PC-9 (cell line): ENCODE results near the gene NRG2. TPM values are rescaled to one million over a fixed set of nuclear protein-coding genes. Genes with fewer than 3 reads are reported as not detected.

Experiments used
- BruUV-seq: library from RNA; stranded (reverse); fragments of 400-500 nt; replicated peaks from 2 replicates; lab custom pipeline; 2021; lab: Mats Ljungman, UMichigan
- CTCF ChIA-PET: fragments of 300-600 bp; sonication (Branson Sonifier 250); formaldehyde crosslinking; loops from one replicate; lab custom pipeline; 2022; ENCODE audit warnings: antibody characterized with exemption; lab: Charles Lee
- POLR2A ChIA-PET: fragments of 300-600 bp; sonication (Branson Sonifier 250); formaldehyde crosslinking; loops from one replicate; lab custom pipeline; 2022; ENCODE audit warnings: antibody characterized with exemption; ENCODE audit not compliant: unreplicated experiment; lab: Charles Lee
- DNase-seq, 2 experiments: peaks; one replicate each; pipeline versions ENCODE4 v3.0.0 to v3.0.0-alpha.2; 2015 to 2022; ENCODE audit warnings: mixed read lengths in 1 of 2
- H2AFZ ChIP-seq: fragments of 200-600 bp; sonication (generic); 2 replicates; pipeline ENCODE4 v1.8.1; 2017; ENCODE audit warnings: antibody characterized with exemption
- H3F3A ChIP-seq: fragments of 200-600 bp; sonication (generic); 2 replicates; pipeline ENCODE4 v1.8.1; 2017; ENCODE audit warnings: antibody characterized with exemption, mild to moderate bottlenecking, low read depth; ENCODE audit not compliant: insufficient read depth
- H3K27ac ChIP-seq: fragments of 200-600 bp; sonication (generic); 2 replicates; pipeline ENCODE4 v1.6.1; 2016; ENCODE audit warnings: mixed run types
- H3K27me3 ChIP-seq: fragments of 200-600 bp; sonication (generic); 2 replicates; pipeline ENCODE4 v1.6.1; 2016; ENCODE audit warnings: low read depth, mixed run types; ENCODE audit not compliant: insufficient read depth
- H3K36me3 ChIP-seq: fragments of 200-600 bp; sonication (generic); 2 replicates; pipeline ENCODE4 v1.6.1; 2016; ENCODE audit warnings: low read depth, mixed run types
- H3K4me1 ChIP-seq: fragments of 200-600 bp; sonication (generic); replicated peaks from 2 replicates; pipeline ENCODE4 v1.6.1; 2016; ENCODE audit warnings: mixed run types; ENCODE audit not compliant: insufficient read depth
- H3K4me2 ChIP-seq: fragments of 200-600 bp; sonication (generic); 2 replicates; pipeline ENCODE4 v1.6.1; 2017; ENCODE audit warnings: mixed run types
- H3K4me3 ChIP-seq: fragments of 200-600 bp; sonication (generic); 2 replicates; pipeline ENCODE4 v1.6.1; 2016; ENCODE audit warnings: mixed run types
- H3K79me2 ChIP-seq: fragments of 200-600 bp; sonication (generic); 2 replicates; pipeline ENCODE4 v1.6.1; 2017; ENCODE audit warnings: low read depth, mixed run types
- H3K9me2 ChIP-seq: fragments of 200-600 bp; sonication (generic); 2 replicates; pipeline ENCODE4 v1.8.1; 2017; ENCODE audit warnings: mild to moderate bottlenecking; ENCODE audit not compliant: insufficient read depth
- H3K9me3 ChIP-seq: fragments of 200-600 bp; sonication (generic); 2 replicates; pipeline ENCODE4 v1.8.1; 2016; ENCODE audit warnings: low read depth; ENCODE audit not compliant: insufficient read depth
- H4K20me1 ChIP-seq: fragments of 200-600 bp; sonication (generic); 2 replicates; pipeline ENCODE4 v1.8.1; 2017; ENCODE audit not compliant: insufficient read depth
- EZH2 ChIP-seq: fragments of 200-600 bp; sonication (generic); IDR thresholded peaks from 2 replicates; pipeline ENCODE4 v1.8.0; 2017; ENCODE audit warnings: antibody characterized with exemption, low read depth
- intact Hi-C: fragments of 100-400 bp; cut with micrococcal nuclease; formaldehyde crosslinking; loops from one replicate; pipeline ENCODE4 v1.10.0; 2022; ENCODE audit not compliant: unreplicated experiment
- total RNA-seq: library from RNA; stranded (reverse); gene quantifications from 2 replicates; pipeline ENCODE4 v1.2.3, GENCODE V29; 2021
- TF ChIP-seq, protein P1 (sequence below): fragments of 200-600 bp; sonication (generic); conservative IDR thresholded peaks from 2 replicates; pipeline ENCODE4 v1.6.1; 2017; ENCODE audit warnings: mixed run types, antibody characterized with exemption, mild to moderate bottlenecking, moderate library complexity

Gene NRG2
- total RNA-seq, 1 experiment from 2014 or later, result not detected

DNA sequence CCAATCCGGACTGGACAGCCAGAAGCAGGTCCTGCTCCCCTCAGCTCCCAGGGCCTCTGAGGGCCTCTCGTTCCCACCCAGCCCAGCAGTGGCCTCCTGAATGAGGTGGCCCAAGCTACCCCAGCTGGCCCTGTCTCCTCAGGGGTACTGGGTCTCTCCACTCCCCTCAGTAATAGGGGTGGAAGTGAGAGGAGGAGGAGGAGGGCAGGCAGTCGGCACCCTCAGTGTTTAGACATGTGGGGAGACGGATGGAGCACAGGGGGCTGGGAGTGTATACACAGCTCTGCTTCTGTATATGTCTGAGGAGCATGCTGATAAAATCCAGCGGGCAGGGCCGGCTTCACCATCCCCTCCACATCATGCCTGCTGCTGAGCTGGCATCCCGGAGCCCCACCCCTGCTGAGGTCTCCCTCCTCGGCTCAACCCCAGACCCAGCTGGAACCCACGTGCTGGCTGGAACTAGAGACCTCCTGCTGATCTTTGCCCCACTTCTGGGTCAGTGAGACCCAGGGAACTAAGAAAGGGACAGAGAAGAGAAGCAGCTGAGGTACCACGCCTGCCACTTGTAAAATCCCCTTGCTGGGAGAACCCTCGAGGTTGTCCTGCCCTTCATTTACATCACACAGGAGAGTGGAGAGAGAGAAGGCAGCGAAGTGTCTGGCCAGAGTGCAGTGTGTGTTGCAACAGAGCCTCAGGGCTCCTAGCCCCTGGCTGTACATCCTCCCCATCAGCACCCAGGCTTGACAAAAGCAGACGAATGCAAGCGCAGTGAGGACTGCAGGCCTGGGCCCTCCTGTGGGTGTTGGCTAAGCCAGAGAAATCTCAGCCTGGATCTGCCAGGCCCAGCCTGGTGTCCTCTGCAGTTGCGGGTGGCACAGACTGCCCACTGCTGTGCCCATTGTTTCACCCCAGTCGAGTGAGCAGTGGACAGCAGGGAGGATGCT, 170.0 kb downstream of the NRG2 start:
- no peak overlapping the region for H3K4me2 ChIP-seq
- no TSS peak for BruUV-seq
- H3K4me1 ChIP-seq, result peaks cover 20% of the 10 kb centered on the region
- POLR2A ChIA-PET, result no interaction called here
- H3K9me2 ChIP-seq, result no peaks in the 10 kb centered on the region
- no peak overlapping the region for H2AFZ ChIP-seq
- H3K27ac ChIP-seq, result no peak overlapping the region
- intact Hi-C loops, result no loop called here
- TF ChIP-seq, protein P1, sequence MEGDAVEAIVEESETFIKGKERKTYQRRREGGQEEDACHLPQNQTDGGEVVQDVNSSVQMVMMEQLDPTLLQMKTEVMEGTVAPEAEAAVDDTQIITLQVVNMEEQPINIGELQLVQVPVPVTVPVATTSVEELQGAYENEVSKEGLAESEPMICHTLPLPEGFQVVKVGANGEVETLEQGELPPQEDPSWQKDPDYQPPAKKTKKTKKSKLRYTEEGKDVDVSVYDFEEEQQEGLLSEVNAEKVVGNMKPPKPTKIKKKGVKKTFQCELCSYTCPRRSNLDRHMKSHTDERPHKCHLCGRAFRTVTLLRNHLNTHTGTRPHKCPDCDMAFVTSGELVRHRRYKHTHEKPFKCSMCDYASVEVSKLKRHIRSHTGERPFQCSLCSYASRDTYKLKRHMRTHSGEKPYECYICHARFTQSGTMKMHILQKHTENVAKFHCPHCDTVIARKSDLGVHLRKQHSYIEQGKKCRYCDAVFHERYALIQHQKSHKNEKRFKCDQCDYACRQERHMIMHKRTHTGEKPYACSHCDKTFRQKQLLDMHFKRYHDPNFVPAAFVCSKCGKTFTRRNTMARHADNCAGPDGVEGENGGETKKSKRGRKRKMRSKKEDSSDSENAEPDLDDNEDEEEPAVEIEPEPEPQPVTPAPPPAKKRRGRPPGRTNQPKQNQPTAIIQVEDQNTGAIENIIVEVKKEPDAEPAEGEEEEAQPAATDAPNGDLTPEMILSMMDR, result no peak
- TF ChIP-seq EZH2, result no peak
- H3K36me3 ChIP-seq, result no peaks in the 10 kb centered on the region
- no peak overlapping the region for H3K4me3 ChIP-seq
- CTCF ChIA-PET, result no interaction called here
- H3K79me2 ChIP-seq, result no peaks in the 10 kb centered on the region
- H4K20me1 ChIP-seq, result no peaks in the 10 kb centered on the region
- H3F3A ChIP-seq, result peaks cover 14% of the 10 kb centered on the region; the same call in 1 of the 2 replicates
- peaks cover 4% of the 10 kb centered on the region; the same call in 1 of the 2 replicates for H3K9me3 ChIP-seq
- DNase-seq, result no peak
- no peaks in the 10 kb centered on the region for H3K27me3 ChIP-seq

DNA sequence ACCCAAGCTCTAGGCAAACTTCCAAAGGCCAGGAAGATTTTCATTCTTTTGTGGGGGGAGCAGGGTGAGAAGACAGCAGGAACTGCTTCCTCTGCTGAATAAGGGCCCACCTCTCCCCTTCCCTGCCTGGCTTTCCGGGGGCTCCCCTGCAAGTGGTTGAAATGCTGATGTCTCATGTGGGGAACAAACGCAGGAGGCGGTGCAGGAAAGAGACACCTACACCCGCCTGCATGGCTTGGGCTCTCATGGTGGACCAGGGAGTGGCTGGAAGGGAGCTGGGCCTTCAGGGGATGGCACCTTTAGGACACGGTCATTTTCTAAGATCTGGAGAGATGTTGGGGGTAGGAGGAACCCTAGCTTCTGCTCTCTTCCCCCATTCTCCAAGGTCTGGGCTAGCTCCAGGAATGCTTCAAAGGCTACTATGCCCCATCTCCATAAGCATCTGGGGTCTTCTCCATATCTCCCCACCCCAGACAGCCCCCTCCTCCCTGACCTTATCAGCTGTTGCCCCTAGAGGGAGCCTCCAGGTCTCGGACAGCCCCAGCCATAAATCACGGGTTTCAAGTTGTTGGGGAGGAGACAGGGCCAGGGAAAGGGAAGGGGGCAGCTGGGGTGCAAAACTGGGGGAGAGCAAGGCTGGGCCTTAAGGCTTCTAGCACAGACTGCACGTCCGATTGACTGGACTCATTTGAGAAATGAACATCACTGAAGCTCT, 170.9 kb downstream of the NRG2 start:
- Histone ChIP-seq H3K36me3 (no peaks in the 10 kb centered on the region), H3K9me3 (peaks cover 4% of the 10 kb centered on the region; the same call in 1 of the 2 replicates), H3F3A (peaks cover 7% of the 10 kb centered on the region; the same call in 1 of the 2 replicates), H3K4me3 (no peak overlapping the region), H4K20me1 (no peaks in the 10 kb centered on the region), H3K27ac (no peak overlapping the region), H3K79me2 (no peaks in the 10 kb centered on the region), H3K4me2 (no peak overlapping the region), H3K9me2 (no peaks in the 10 kb centered on the region), H2AFZ (no peak overlapping the region), H3K27me3 (no peaks in the 10 kb centered on the region), H3K4me1 (peaks cover 11% of the 10 kb centered on the region)
- TF ChIP-seq EZH2, result no peak
- TF ChIP-seq, protein P1, result no peak
- BruUV-seq, result no TSS peak
- ChIA-PET CTCF (no interaction called here), POLR2A (no interaction called here)
- intact Hi-C loops, result no loop called here
- no peak for DNase-seq

DNA sequence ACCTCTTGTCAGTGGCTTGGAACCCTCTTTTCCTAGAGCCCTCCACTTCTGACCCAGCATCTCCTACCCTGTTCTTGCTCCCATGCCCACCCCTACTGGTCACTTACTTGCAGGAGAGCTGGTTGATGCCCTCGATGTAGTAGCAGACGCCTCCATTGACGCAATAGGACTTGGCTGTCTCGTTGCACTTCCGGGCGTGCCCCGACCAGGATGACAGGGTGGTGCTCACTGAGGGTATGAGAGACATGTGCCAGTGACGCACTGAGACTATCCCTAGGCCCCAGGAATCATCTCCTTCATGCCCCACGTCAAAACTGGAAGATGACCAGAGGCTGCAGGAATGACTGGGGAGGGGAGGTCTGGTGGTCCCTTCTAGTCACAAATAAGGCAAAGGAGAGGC, 171.5 kb downstream of the NRG2 start:
- Histone ChIP-seq H3K27ac (no peak overlapping the region), H4K20me1 (no peaks in the 10 kb centered on the region), H3K9me3 (peaks cover 4% of the 10 kb centered on the region; the same call in 1 of the 2 replicates), H2AFZ (no peak overlapping the region), H3F3A (peaks cover 2% of the 10 kb centered on the region; the same call in 1 of the 2 replicates), H3K27me3 (no peaks in the 10 kb centered on the region), H3K4me1 (peaks cover 5% of the 10 kb centered on the region), H3K9me2 (no peaks in the 10 kb centered on the region), H3K4me2 (no peak overlapping the region), H3K4me3 (no peak overlapping the region), H3K36me3 (no peaks in the 10 kb centered on the region), H3K79me2 (no peaks in the 10 kb centered on the region)
- ChIA-PET POLR2A (no interaction called here), CTCF (no interaction called here)
- intact Hi-C loops, result no loop called here
- no TSS peak for BruUV-seq
- DNase-seq, result no peak
- TF ChIP-seq EZH2, result no peak
- TF ChIP-seq, protein P1, result no peak
